Naive thymus-derived CD8-positive, alpha-beta T cell (primary cell): ENCODE measurements around the gene CPLX1. TPM values are rescaled to one million over a fixed set of nuclear protein-coding genes. Genes with fewer than 3 reads are reported as not detected.
"Not testable (repeated sequence)": the region's sequence is repeated elsewhere in the genome, so short reads cannot be mapped to it uniquely, and the experiment has no call there.

Source experiments
- ATAC-seq, 2 donors: fragments of 150-1000 bp; cut with Tn5 transposase in 1 of 2; sonication (Bioruptor Pico), chemical (Tn5 transposase) in 1 of 2; 1 replicate in 1 of 2; 2 replicates in 1 of 2; pipeline ENCODE4 v1.10.0; 2021; ENCODE audit warnings: mild to moderate bottlenecking in 2 of 2, moderate library complexity in 2 of 2
- POLR2A ChIA-PET: fragments of 350-600 bp; sonication (Branson Sonifier 250); formaldehyde crosslinking; loops from one replicate; lab custom pipeline; 2021; ENCODE audit warnings: antibody characterized with exemption; lab: Charles Lee
- DNase-seq, 10 donors: peaks; one replicate each; pipeline versions ENCODE4 v3.0.0 to v3.0.0-alpha.2; 2020 to 2022
- H3K27ac Mint-ChIP-seq, 10 donors: one replicate each; pipeline ENCODE4 v1.8.0; 2020 to 2022; ENCODE audit warnings: mild to moderate bottlenecking in 10 of 10, mixed read lengths in 10 of 10, moderate library complexity in 4 of 10, inconsistent platforms in 1 of 10
- H3K27me3 Mint-ChIP-seq, 5 donors: one replicate each; pipeline ENCODE4 v1.8.0; 2021 to 2022; ENCODE audit warnings: mixed read lengths in 5 of 5
- H3K36me3 Mint-ChIP-seq, 3 donors: one replicate each; pipeline ENCODE4 v1.8.0; 2020 to 2022; ENCODE audit warnings: mixed read lengths in 3 of 3, mild to moderate bottlenecking in 2 of 3, inconsistent platforms in 1 of 3
- H3K4me1 Mint-ChIP-seq, 4 donors: one replicate each; pipeline ENCODE4 v1.8.0; 2021 to 2022; ENCODE audit warnings: mixed read lengths in 4 of 4
- H3K4me3 Mint-ChIP-seq, 10 donors: one replicate each; pipeline ENCODE4 v1.8.0; 2020 to 2022; ENCODE audit warnings: mild to moderate bottlenecking in 10 of 10, mixed read lengths in 10 of 10, moderate library complexity in 6 of 10, inconsistent platforms in 1 of 10
- H3K9me3 Mint-ChIP-seq, 9 donors: one replicate each; pipeline ENCODE4 v1.8.0; 2020 to 2022; ENCODE audit warnings: mixed read lengths in 9 of 9, mild to moderate bottlenecking in 3 of 9, inconsistent platforms in 1 of 9, moderate library complexity in 1 of 9
- polyA plus RNA-seq, 3 donors: library from polyadenylated mRNA; unstranded; fragments of 300-500 nt; fragmentation: Illumina TruSeq; gene quantifications; one replicate each; pipeline ENCODE4 v1.2.3, GENCODE V29; 2021
- total RNA-seq, 8 experiments: library from RNA in 2 of 8; stranded (reverse) in 2 of 8; gene quantifications; one replicate each; pipeline ENCODE4 v1.2.3 and lab custom pipeline; 2021 to 2026

The CPLX1 gene
- total and polyA plus RNA-seq, 5 experiments from 2014 or later = 0.29 TPM; not detected in 4

- Mint-ChIP-seq H3K27me3 (no peaks in the 10 kb centered on the region), H3K4me1 (peaks cover 7 to 32% (median 15%) of the 10 kb centered on the region in 4 donors), H3K36me3 (peaks cover 0 to 54% (median 19%) of the 10 kb centered on the region in 3 donors), H3K27ac (peak overlapping the region in 6 of 10 donors; percentile 9 to 60 (median 41)), H3K4me3 (peak overlapping the region in 2 of 10 donors; percentile 3 to 7), H3K9me3 (peaks cover 0 to 9% (median 0%) of the 10 kb centered on the region in 9 donors)
- ATAC-seq (no peak), DNase-seq (no peak)
- POLR2A ChIA-PET = no interaction called here
Measured at GRCh38 chr4:762211-763190, 63.4 kb downstream of the CPLX1 start.

GRCh38 chr4:761739-762138, 64.2 kb downstream of the CPLX1 start:
- Mint-ChIP-seq H3K36me3 (peaks cover 0 to 46% (median 12%) of the 10 kb centered on the region in 3 donors), H3K4me3 (no peak overlapping the region), H3K27ac (peak overlapping the region in 5 of 10 donors; percentile 19 to 60 (median 33)), H3K4me1 (peaks cover 7 to 28% (median 15%) of the 10 kb centered on the region in 4 donors), H3K9me3 (peaks cover 0 to 9% (median 0%) of the 10 kb centered on the region in 9 donors), H3K27me3 (no peaks in the 10 kb centered on the region)
- no peak for ATAC-seq
- POLR2A ChIA-PET = no interaction called here
- no peak for DNase-seq

GRCh38 chr4:761086-761485, 64.8 kb downstream of the CPLX1 start:
- ATAC-seq (no peak), DNase-seq (no peak)
- Mint-ChIP-seq H3K4me3 (no peak overlapping the region), H3K36me3 (peaks cover 0 to 41% (median 7%) of the 10 kb centered on the region in 3 donors), H3K9me3 (peaks cover 0 to 6% (median 0%) of the 10 kb centered on the region in 9 donors), H3K4me1 (peaks cover 7 to 26% (median 15%) of the 10 kb centered on the region in 4 donors), H3K27ac (peak overlapping the region in 4 of 10 donors; percentile 19 to 71 (median 63)), H3K27me3 (no peaks in the 10 kb centered on the region)
- POLR2A ChIA-PET = no interaction called here

GRCh38 chr4:760616-761015, 65.3 kb downstream of the CPLX1 start:
- Mint-ChIP-seq H3K36me3 (peaks cover 0 to 38% (median 7%) of the 10 kb centered on the region in 3 donors), H3K27me3 (no peaks in the 10 kb centered on the region), H3K4me3 (no peak overlapping the region), H3K27ac (peak overlapping the region in 5 of 10 donors; percentile 43 to 74 (median 69)), H3K4me1 (peaks cover 7 to 26% (median 15%) of the 10 kb centered on the region in 4 donors), H3K9me3 (peaks cover 0 to 6% (median 0%) of the 10 kb centered on the region in 9 donors)
- no peak for DNase-seq
- no peak for ATAC-seq
- POLR2A ChIA-PET = no interaction called here

GRCh38 chr4:759810-760209, 66.1 kb downstream of the CPLX1 start:
- H3K9me3 Mint-ChIP-seq, ATAC-seq, H3K27me3 Mint-ChIP-seq, DNase-seq, POLR2A ChIA-PET: not testable (repeated sequence)
- Mint-ChIP-seq H3K36me3 (peaks cover 0 to 35% (median 5%) of the 10 kb centered on the region in 3 donors), H3K4me3 (peak overlapping the region in 1 of 10 donors; percentile 38), H3K27ac (peak overlapping the region in 6 of 10 donors; percentile 33 to 74 (median 60)), H3K4me1 (peaks cover 10 to 25% (median 15%) of the 10 kb centered on the region in 4 donors)

GRCh38 chr4:757111-757510, 68.8 kb downstream of the CPLX1 start:
- H3K27me3 Mint-ChIP-seq = no peaks in the 10 kb centered on the region
- H3K9me3 Mint-ChIP-seq = no peaks in the 10 kb centered on the region
- peaks cover 0 to 24% (median 3%) of the 10 kb centered on the region in 3 donors for H3K36me3 Mint-ChIP-seq
- ATAC-seq = no peak
- peaks cover 10 to 17% (median 14%) of the 10 kb centered on the region in 4 donors for H3K4me1 Mint-ChIP-seq
- H3K4me3 Mint-ChIP-seq = no peak overlapping the region
- POLR2A ChIA-PET = interaction anchor here (0.6 kb wide), 1 partner anchor 10 kb away, joined by 3 read pairs; no protein-coding TSS in a partner anchor
- no peak overlapping the region for H3K27ac Mint-ChIP-seq
- no peak for DNase-seq

- POLR2A ChIA-PET = no interaction called here
- no peaks in the 10 kb centered on the region for H3K9me3 Mint-ChIP-seq
- ATAC-seq (no peak), DNase-seq (no peak)
- peaks cover 0 to 6% (median 3%) of the 10 kb centered on the region in 4 donors for H3K4me1 Mint-ChIP-seq
- no peaks in the 10 kb centered on the region for H3K27me3 Mint-ChIP-seq
- no peak overlapping the region for H3K27ac Mint-ChIP-seq
- H3K36me3 Mint-ChIP-seq = peaks cover 0 to 25% (median 0%) of the 10 kb centered on the region in 3 donors
- H3K4me3 Mint-ChIP-seq = no peak overlapping the region
Measured at GRCh38 chr4:754221-755120, 71.5 kb downstream of the CPLX1 start.

- H3K36me3 Mint-ChIP-seq = peaks cover 0 to 32% (median 0%) of the 10 kb centered on the region in 3 donors
- POLR2A ChIA-PET, H3K4me1 Mint-ChIP-seq: not testable (repeated sequence)
Measured at GRCh38 chr4:753186-753585, 72.7 kb downstream of the CPLX1 start.

GRCh38 chr4:752196-752861, 73.6 kb downstream of the CPLX1 start:
- H3K4me3 Mint-ChIP-seq = no peak overlapping the region
- peak overlapping the region in 1 of 10 donors; percentile 20 for H3K27ac Mint-ChIP-seq
- H3K9me3 Mint-ChIP-seq = no peaks in the 10 kb centered on the region
- H3K27me3 Mint-ChIP-seq = no peaks in the 10 kb centered on the region
- H3K36me3 Mint-ChIP-seq = peaks cover 0 to 33% (median 2%) of the 10 kb centered on the region in 3 donors
- ATAC-seq = no peak
- H3K4me1 Mint-ChIP-seq = peaks cover 0 to 6% (median 4%) of the 10 kb centered on the region in 4 donors
- POLR2A ChIA-PET = no interaction called here
- no peak for DNase-seq

More at GRCh38 chr4:753186-753585, 72.7 kb downstream of the CPLX1 start:
- not testable (repeated sequence) for H3K9me3 Mint-ChIP-seq, H3K4me3 Mint-ChIP-seq, ATAC-seq, DNase-seq, H3K27ac Mint-ChIP-seq, H3K27me3 Mint-ChIP-seq

- H3K27ac Mint-ChIP-seq = no peak overlapping the region
- no peak for ATAC-seq
- H3K4me3 Mint-ChIP-seq = no peak overlapping the region
- H3K36me3 Mint-ChIP-seq = peaks cover 0 to 33% (median 2%) of the 10 kb centered on the region in 3 donors
- peaks cover 0 to 6% (median 4%) of the 10 kb centered on the region in 4 donors for H3K4me1 Mint-ChIP-seq
- H3K9me3 Mint-ChIP-seq = no peaks in the 10 kb centered on the region
- DNase-seq = no peak
- POLR2A ChIA-PET = no interaction called here
- H3K27me3 Mint-ChIP-seq = no peaks in the 10 kb centered on the region
Measured at GRCh38 chr4:751676-752075, 74.3 kb downstream of the CPLX1 start.

GRCh38 chr4:749698-750666, 75.9 kb downstream of the CPLX1 start:
- no peaks in the 10 kb centered on the region for H3K27me3 Mint-ChIP-seq
- DNase-seq (no peak), ATAC-seq (no peak)
- H3K36me3 Mint-ChIP-seq = peaks cover 0 to 33% (median 2%) of the 10 kb centered on the region in 3 donors
- peaks cover 0 to 6% (median 3%) of the 10 kb centered on the region in 4 donors for H3K4me1 Mint-ChIP-seq
- peak overlapping the region in 2 of 10 donors; percentile 61 to 71 for H3K27ac Mint-ChIP-seq
- no peak overlapping the region for H3K4me3 Mint-ChIP-seq
- POLR2A ChIA-PET = no interaction called here
- H3K9me3 Mint-ChIP-seq = no peaks in the 10 kb centered on the region
